GM12878 (cell line): ENCODE results near the gene MBD3L2. TPM values are rescaled to one million over a fixed set of nuclear protein-coding genes. Genes with fewer than 3 reads are reported as not detected.

Experiments used
- BCL11A ChIP-seq: IDR thresholded peaks from 2 replicates; pipeline ENCODE4 v1.6.1; 2011; ENCODE audit warnings: low read depth, low read length
- ESRRA ChIP-seq: IDR thresholded peaks from 2 replicates; pipeline ENCODE4 v1.6.1; 2012; ENCODE audit warnings: mild to moderate bottlenecking, low read length, improper control_type of control experiment
- HSF1 ChIP-seq: fragments of 150-350 bp; IDR thresholded peaks from 2 replicates; pipeline ENCODE4 v1.6.1; 2014; ENCODE audit warnings: mild to moderate bottlenecking, low read depth, low read length
- IRF4 ChIP-seq: IDR thresholded peaks from 2 replicates; pipeline ENCODE4 v1.6.1; 2011; ENCODE audit warnings: low read depth, low read length
- MYC ChIP-seq: IDR thresholded peaks from 2 replicates; pipeline ENCODE4 v1.6.1; 2011; ENCODE audit warnings: mild to moderate bottlenecking, low read length, moderate library complexity, inconsistent platforms; ENCODE audit not compliant: insufficient read depth, insufficient replicate concordance, insufficient read length, severe bottlenecking
- PAX8 ChIP-seq: fragments of 450-650 bp; IDR thresholded peaks from 2 replicates; pipeline ENCODE4 v1.6.1; 2017; ENCODE audit warnings: mild to moderate bottlenecking, moderate library complexity
- PBX3 ChIP-seq: IDR thresholded peaks from 2 replicates; pipeline ENCODE4 v1.6.1; 2011; ENCODE audit warnings: mild to moderate bottlenecking, low read depth, low read length, moderate library complexity; ENCODE audit not compliant: insufficient replicate concordance
- POLR2A ChIP-seq: IDR thresholded peaks from 2 replicates; pipeline ENCODE4 v1.6.1; 2011; ENCODE audit warnings: low read depth, mild to moderate bottlenecking, low read length
- POLR2AphosphoS2 ChIP-seq: IDR thresholded peaks from 2 replicates; pipeline ENCODE4 v1.6.1; 2011; ENCODE audit warnings: low read depth, mild to moderate bottlenecking, low read length, improper control_type of control experiment, moderate library complexity
- POU2F2 ChIP-seq: IDR thresholded peaks from 3 replicates; pipeline ENCODE4 v1.6.1; 2011; ENCODE audit warnings: low read depth, mild to moderate bottlenecking, low read length, borderline replicate concordance
- RCOR1 ChIP-seq: conservative IDR thresholded peaks from 2 replicates; pipeline ENCODE4 v1.6.1; 2012; ENCODE audit warnings: low read depth, low read length, improper control_type of control experiment
- RELB ChIP-seq: fragments of 450-650 bp; IDR thresholded peaks from 2 replicates; pipeline ENCODE4 v1.6.1; 2017; ENCODE audit warnings: low read depth, mild to moderate bottlenecking, moderate library complexity
- RFX5 ChIP-seq: IDR thresholded peaks from 2 replicates; pipeline ENCODE4 v1.6.1; 2011; ENCODE audit warnings: low read depth, low read length, improper control_type of control experiment
- WRNIP1 ChIP-seq: IDR thresholded peaks from 2 replicates; pipeline ENCODE4 v1.6.1; 2011; ENCODE audit warnings: low read depth, low read length, improper control_type of control experiment, borderline replicate concordance
- YY1 ChIP-seq: IDR thresholded peaks from 2 replicates; pipeline ENCODE4 v1.6.1; 2011; ENCODE audit warnings: low read depth, mild to moderate bottlenecking, low read length
- ZBTB11 ChIP-seq: fragments of 450-650 bp; formaldehyde crosslinking; IDR thresholded peaks from 2 replicates; pipeline ENCODE4 v1.5.0; 2022; ENCODE audit warnings: mild to moderate bottlenecking, missing genetic modification characterization
- ZBTB4 ChIP-seq: fragments of 450-650 bp; formaldehyde crosslinking; IDR thresholded peaks from 2 replicates; pipeline ENCODE4 v1.4.0; 2022; ENCODE audit warnings: mild to moderate bottlenecking, moderate library complexity
- ZNF207 ChIP-seq: fragments of 450-650 bp; IDR thresholded peaks from 2 replicates; pipeline ENCODE4 v1.6.1; 2014; ENCODE audit warnings: antibody characterized with exemption, mild to moderate bottlenecking, borderline replicate concordance
- polyA plus RNA-seq, 11 experiments: library from polyadenylated mRNA; depleted of rRNA in 4 of 11; unstranded in 6 of 11; stranded (reverse) in 5 of 11; fragments of >200 nt; fragmentation: Nextera tagmentation in 4 of 11; fragmentation: Illumina TruSeq in 1 of 11; extraction: Ambion mirVana in 4 of 11; extraction: Trizol in 1 of 11; gene quantifications; 1 replicate in 1 of 11; 2 replicates in 10 of 11; pipeline versions ENCODE4 v1.2.1 to v1.2.3, GENCODE V29; 2011 to 2016; ENCODE audit warnings: inconsistent platforms in 2 of 11, missing spikeins in 2 of 11, low read depth in 1 of 11
- total RNA-seq, 4 experiments: library from RNA; depleted of rRNA in 3 of 4; stranded (reverse); fragments of >200 nt in 3 of 4; fragmentation: Illumina TruSeq in 1 of 4; extraction: Trizol in 1 of 4; gene quantifications; 2 replicates each; pipeline versions ENCODE4 v1.2.1 to v1.2.3, GENCODE V29; 2013 to 2021

The MBD3L2 gene
- total and polyA plus RNA-seq, 10 of the 15 experiments (the other 5 are each of a cell fraction or from before 2014, with no cell fraction given), result not detected

GRCh38 chr19:7069042-7069903, 20.2 kb downstream of the MBD3L2 start, which contains the start of gene ZNF557 (continued):
- TF ChIP-seq RELB, result peak; percentile 54; the same call in 1 of the 2 replicates
- peak; percentile 48; the same call in 1 of the 2 replicates for TF ChIP-seq YY1
- TF ChIP-seq RCOR1, result no peak
- no peak for TF ChIP-seq IRF4
- peak; percentile 56 for TF ChIP-seq PBX3
- 0 out of 2 replicates have a peak, but pooled peaks have one; percentile 55 for TF ChIP-seq WRNIP1
- TF ChIP-seq PAX8, result no peak
- TF ChIP-seq POLR2A, result peak; percentile 91
- TF ChIP-seq ESRRA, result no peak
- TF ChIP-seq ZBTB11 (CRISPR knock-in tag), result no peak
- peak; percentile 82; the same call in 1 of the 2 replicates for TF ChIP-seq ZNF207
- 0 out of 2 replicates have a peak, but pooled peaks have one; percentile 2 for TF ChIP-seq BCL11A
- TF ChIP-seq POU2F2, result no peak
- TF ChIP-seq ZBTB4 (CRISPR knock-in tag), result no peak
- no peak for TF ChIP-seq MYC
- TF ChIP-seq POLR2AphosphoS2, result peak; percentile 89; the same call in 1 of the 2 replicates
- TF ChIP-seq RFX5, result no peak
- TF ChIP-seq HSF1, result no peak
